ENCODE results near the gene ELOVL5.
"Not testable (repeated sequence)": the region's sequence is repeated elsewhere in the genome, so short reads cannot be mapped to it uniquely, and the experiment has no call there.

The ELOVL5 gene

GRCh38 chr6:53306819-53307347 lies 41.9 kb downstream of the ELOVL5 start:
- H3K4me2 ChIP-seq (ENCODE audit: low read depth, low read length, poor library complexity, severe bottlenecking), result peak overlapping the region; percentile 0
- H3K27ac ChIP-seq (ENCODE audit: low read depth, low read length), result peak overlapping the region; percentile 11
- H3K9me3 ChIP-seq (ENCODE audit: insufficient read depth, low read length), result no peaks in the 10 kb centered on the region

GRCh38 chr6:53306217-53306616 lies 42.5 kb downstream of the ELOVL5 start:
- H3K27ac ChIP-seq (ENCODE audit: low read depth, low read length), result peak overlapping the region; percentile 11
- H3K79me2 ChIP-seq (ENCODE audit: insufficient read depth, low read length), result peaks cover 81% of the 10 kb centered on the region
- not testable (repeated sequence) for H3K4me3 ChIP-seq (ENCODE audit: insufficient read depth, low read length, poor library complexity, severe bottlenecking); H3K9ac ChIP-seq (ENCODE audit: low read length); H3K9me3 ChIP-seq (ENCODE audit: insufficient read depth, low read length); H2AFZ ChIP-seq (ENCODE audit: low read depth, low read length, severe bottlenecking); H3K9me2 ChIP-seq (replicated peaks; ENCODE audit: insufficient read depth, low read length); H3K27me3 ChIP-seq (ENCODE audit: low read length); H3K36me3 ChIP-seq (ENCODE audit: low read length); H3K4me2 ChIP-seq (ENCODE audit: low read depth, low read length, poor library complexity, severe bottlenecking)
- peaks cover 67% of the 10 kb centered on the region for H4K20me1 ChIP-seq (ENCODE audit: low read depth, low read length)
- peaks cover 34% of the 10 kb centered on the region for H3F3A ChIP-seq (ENCODE audit: insufficient read depth)

More at GRCh38 chr6:53306819-53307347, 41.9 kb downstream of the ELOVL5 start:
- Histone ChIP-seq H3K27me3 (ENCODE audit: low read length) (no peaks in the 10 kb centered on the region), H3K79me2 (ENCODE audit: insufficient read depth, low read length) (peaks cover 81% of the 10 kb centered on the region), H3K9ac (ENCODE audit: low read length) (no peak overlapping the region), H3K9me2 (replicated peaks; ENCODE audit: insufficient read depth, low read length) (no peaks in the 10 kb centered on the region), H3K4me3 (ENCODE audit: insufficient read depth, low read length, poor library complexity, severe bottlenecking) (no peak overlapping the region), H2AFZ (ENCODE audit: low read depth, low read length, severe bottlenecking) (no peak overlapping the region), H3K36me3 (ENCODE audit: low read length) (no peaks in the 10 kb centered on the region), H3F3A (ENCODE audit: insufficient read depth) (peaks cover 35% of the 10 kb centered on the region), H4K20me1 (ENCODE audit: low read depth, low read length) (peaks cover 67% of the 10 kb centered on the region)
- TF ChIP-seq CTCF (IDR thresholded peaks at IDR 0.05; ENCODE audit: insufficient read depth, low read length, poor library complexity, severe bottlenecking), result no peak
- TF ChIP-seq EZH2phosphoT487 (conservative IDR thresholded peaks at IDR 0.05; ENCODE audit: low read length), result no peak

DNA sequence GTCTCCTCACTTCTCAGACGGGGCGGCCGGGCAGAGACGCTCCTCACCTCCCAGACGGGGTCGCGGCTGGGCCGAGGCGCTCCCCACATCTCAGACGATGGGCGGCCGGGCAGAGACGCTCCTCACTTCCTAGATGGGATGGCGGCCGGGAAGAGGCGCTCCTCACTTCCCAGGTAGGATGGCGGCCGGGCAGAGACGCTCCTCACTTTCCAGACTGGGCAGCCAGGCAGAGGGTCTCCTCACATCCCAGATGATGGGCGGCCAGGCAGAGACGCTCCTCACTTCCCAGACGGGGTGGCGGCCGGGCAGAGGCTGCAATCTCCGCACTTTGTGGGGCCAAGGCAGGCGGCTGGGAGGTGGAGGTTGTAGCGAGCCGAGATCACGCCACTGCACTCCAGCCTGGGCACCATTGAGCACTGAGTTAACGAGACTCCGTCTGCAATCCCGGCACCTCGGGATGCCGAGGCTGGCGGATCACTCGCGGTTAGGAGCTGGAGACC lies 43.2 kb downstream of the ELOVL5 start:
- H3K9ac ChIP-seq (ENCODE audit: low read length); H3K4me3 ChIP-seq (ENCODE audit: insufficient read depth, low read length, poor library complexity, severe bottlenecking); H2AFZ ChIP-seq (ENCODE audit: low read depth, low read length, severe bottlenecking); H3K36me3 ChIP-seq (ENCODE audit: low read length); H3K27ac ChIP-seq (ENCODE audit: low read depth, low read length); H3K27me3 ChIP-seq (ENCODE audit: low read length); H3K9me2 ChIP-seq (replicated peaks; ENCODE audit: insufficient read depth, low read length); H3K9me3 ChIP-seq (ENCODE audit: insufficient read depth, low read length); H3K4me2 ChIP-seq (ENCODE audit: low read depth, low read length, poor library complexity, severe bottlenecking): not testable (repeated sequence)
- Histone ChIP-seq H4K20me1 (ENCODE audit: low read depth, low read length) (peaks cover 65% of the 10 kb centered on the region), H3K79me2 (ENCODE audit: insufficient read depth, low read length) (peaks cover 81% of the 10 kb centered on the region), H3F3A (ENCODE audit: insufficient read depth) (peaks cover 27% of the 10 kb centered on the region)

DNA sequence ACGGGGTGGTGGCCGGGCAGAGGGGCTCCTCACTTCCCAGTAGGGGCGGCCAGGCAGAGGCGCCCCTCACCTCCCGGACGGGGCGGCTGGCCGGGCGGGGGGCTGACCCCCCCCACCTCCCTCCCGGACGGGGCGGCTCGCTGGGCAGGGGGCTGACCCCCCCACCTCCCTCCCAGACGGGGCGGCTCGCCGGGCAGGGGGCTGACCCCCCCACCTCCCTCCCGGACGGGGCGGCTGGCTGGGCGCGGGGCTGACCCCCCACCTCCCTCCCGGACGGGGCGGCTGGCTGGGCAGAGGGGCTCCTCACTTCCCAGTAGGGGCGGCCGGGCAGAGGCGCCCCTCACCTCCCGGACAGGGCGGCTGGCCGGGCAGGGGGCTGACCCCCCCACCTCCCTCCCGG lies 43.8 kb downstream of the ELOVL5 start:
- H3K9me2 ChIP-seq (replicated peaks; ENCODE audit: insufficient read depth, low read length); H3K4me2 ChIP-seq (ENCODE audit: low read depth, low read length, poor library complexity, severe bottlenecking); H3K9me3 ChIP-seq (ENCODE audit: insufficient read depth, low read length); H3K36me3 ChIP-seq (ENCODE audit: low read length); H2AFZ ChIP-seq (ENCODE audit: low read depth, low read length, severe bottlenecking); H3K9ac ChIP-seq (ENCODE audit: low read length); H3K4me3 ChIP-seq (ENCODE audit: insufficient read depth, low read length, poor library complexity, severe bottlenecking); H3K27ac ChIP-seq (ENCODE audit: low read depth, low read length); H3K27me3 ChIP-seq (ENCODE audit: low read length): not testable (repeated sequence)
- H3F3A ChIP-seq (ENCODE audit: insufficient read depth), result peaks cover 21% of the 10 kb centered on the region
- H4K20me1 ChIP-seq (ENCODE audit: low read depth, low read length), result peaks cover 66% of the 10 kb centered on the region
- peaks cover 81% of the 10 kb centered on the region for H3K79me2 ChIP-seq (ENCODE audit: insufficient read depth, low read length)

All from SU-DHL-6 (cell line).